GM12865 (cell line): ENCODE data around the gene LAMC2.

Experiments used
- DNase-seq: peaks from one replicate; pipeline ENCODE4 v3.0.0; 2010; ENCODE audit warnings: low read depth
- H3K4me3 ChIP-seq: 2 replicates; pipeline ENCODE4 v1.5.1; 2011; ENCODE audit warnings: mild to moderate bottlenecking, low read depth, low read length, control low read depth
- CTCF ChIP-seq: IDR thresholded peaks from 2 replicates; pipeline ENCODE4 v1.5.1; 2011; ENCODE audit warnings: low read length, control low read depth, low read depth, inconsistent platforms; ENCODE audit not compliant: insufficient read depth; ENCODE audit errors: missing control alignments

LAMC2 gene

GRCh38 chr1:183185941-183186490 lies at the start of gene LAMC2:
Gene LAMC2 (plus strand): TSS chr1:183186264. CDS start chr1:183186353, 89 bp downstream.
- no peak for TF ChIP-seq CTCF
- DNase-seq = no peak
- H3K4me3 ChIP-seq = no peak within 1 kb of the TSS

- no peak for TF ChIP-seq CTCF
- DNase-seq = no peak
- H3K4me3 ChIP-seq = no peak overlapping the region
These were observed 48.3 kb upstream of the LAMC2 start for GRCh38 chr1:183137782-183138181.

- no peak for TF ChIP-seq CTCF
- no peak overlapping the region for H3K4me3 ChIP-seq
- no peak for DNase-seq
These were observed 47.8 kb upstream of the LAMC2 start for GRCh38 chr1:183138301-183138700.

GRCh38 chr1:183139281-183139942 lies 46.7 kb upstream of the LAMC2 start:
- DNase-seq = no peak

GRCh38 chr1:183140633-183141032 lies 45.4 kb upstream of the LAMC2 start:
- TF ChIP-seq CTCF = no peak
- no peak overlapping the region for H3K4me3 ChIP-seq
- no peak for DNase-seq

More at GRCh38 chr1:183139281-183139942, 46.7 kb upstream of the LAMC2 start:
- TF ChIP-seq CTCF = no peak
- no peak overlapping the region for H3K4me3 ChIP-seq

GRCh38 chr1:183142171-183142570 lies 43.9 kb upstream of the LAMC2 start:
- DNase-seq = no peak
- H3K4me3 ChIP-seq = no peak overlapping the region
- TF ChIP-seq CTCF = no peak
